ENCODE measurements around the gene TAF4B.

Gene TAF4B

GRCh38 chr18:26304511-26304910 is 78.3 kb downstream of the TAF4B start:
- Histone ChIP-seq H3K9me3 (ENCODE audit: control insufficient read depth, insufficient read depth, low read length) (no peaks in the 10 kb centered on the region), H3K4me1 (ENCODE audit: control insufficient read depth, insufficient read depth, low read length) (no peaks in the 10 kb centered on the region), H3K27ac (ENCODE audit: low read depth, low read length) (peak overlapping the region; percentile 7), H3K4me3 (ENCODE audit: low read depth, low read length) (no peak overlapping the region), H3K36me3 (ENCODE audit: control insufficient read depth, insufficient read depth, low read length) (no peaks in the 10 kb centered on the region), H3K9ac (ENCODE audit: low read depth, low read length) (no peak overlapping the region), H3K27me3 (ENCODE audit: control insufficient read depth, insufficient read depth, low read length) (no peaks in the 10 kb centered on the region)

- Histone ChIP-seq H3K9me3 (ENCODE audit: control insufficient read depth, insufficient read depth, low read length) (no peaks in the 10 kb centered on the region), H3K27ac (ENCODE audit: low read depth, low read length) (no peak overlapping the region), H3K4me3 (ENCODE audit: low read depth, low read length) (no peak overlapping the region), H3K9ac (ENCODE audit: low read depth, low read length) (no peak overlapping the region), H3K27me3 (ENCODE audit: control insufficient read depth, insufficient read depth, low read length) (no peaks in the 10 kb centered on the region), H3K4me1 (ENCODE audit: control insufficient read depth, insufficient read depth, low read length) (peaks cover 6% of the 10 kb centered on the region; the same call in 1 of the 2 replicates), H3K36me3 (ENCODE audit: control insufficient read depth, insufficient read depth, low read length) (no peaks in the 10 kb centered on the region)
Measured at GRCh38 chr18:26307161-26307773, 81.0 kb downstream of the TAF4B start.

- H3K9ac ChIP-seq (ENCODE audit: low read depth, low read length) = no peak overlapping the region
- H3K4me3 ChIP-seq (ENCODE audit: low read depth, low read length) = no peak overlapping the region
- H3K36me3 ChIP-seq (ENCODE audit: control insufficient read depth, insufficient read depth, low read length) = no peaks in the 10 kb centered on the region
- no peak overlapping the region for H3K27ac ChIP-seq (ENCODE audit: low read depth, low read length)
- no peaks in the 10 kb centered on the region for H3K9me3 ChIP-seq (ENCODE audit: control insufficient read depth, insufficient read depth, low read length)
- H3K27me3 ChIP-seq (ENCODE audit: control insufficient read depth, insufficient read depth, low read length) = no peaks in the 10 kb centered on the region
- H3K4me1 ChIP-seq (ENCODE audit: control insufficient read depth, insufficient read depth, low read length) = peaks cover 6% of the 10 kb centered on the region; the same call in 1 of the 2 replicates
Measured at GRCh38 chr18:26309281-26309680, 83.0 kb downstream of the TAF4B start.

- Histone ChIP-seq H3K4me3 (ENCODE audit: low read depth, low read length) (no peak overlapping the region), H3K27ac (ENCODE audit: low read depth, low read length) (no peak overlapping the region), H3K9me3 (ENCODE audit: control insufficient read depth, insufficient read depth, low read length) (no peaks in the 10 kb centered on the region), H3K9ac (ENCODE audit: low read depth, low read length) (no peak overlapping the region), H3K4me1 (ENCODE audit: control insufficient read depth, insufficient read depth, low read length) (peaks cover 6% of the 10 kb centered on the region; the same call in 1 of the 2 replicates), H3K27me3 (ENCODE audit: control insufficient read depth, insufficient read depth, low read length) (no peaks in the 10 kb centered on the region), H3K36me3 (ENCODE audit: control insufficient read depth, insufficient read depth, low read length) (no peaks in the 10 kb centered on the region)
Measured at GRCh38 chr18:26312199-26312598, 86.0 kb downstream of the TAF4B start.

GRCh38 chr18:26317398-26317797 is 91.2 kb downstream of the TAF4B start:
- Histone ChIP-seq H3K9me3 (ENCODE audit: control insufficient read depth, insufficient read depth, low read length) (no peaks in the 10 kb centered on the region), H3K27me3 (ENCODE audit: control insufficient read depth, insufficient read depth, low read length) (no peaks in the 10 kb centered on the region), H3K4me3 (ENCODE audit: low read depth, low read length) (no peak overlapping the region), H3K27ac (ENCODE audit: low read depth, low read length) (no peak overlapping the region), H3K9ac (ENCODE audit: low read depth, low read length) (no peak overlapping the region), H3K36me3 (ENCODE audit: control insufficient read depth, insufficient read depth, low read length) (peaks cover 16% of the 10 kb centered on the region), H3K4me1 (ENCODE audit: control insufficient read depth, insufficient read depth, low read length) (no peaks in the 10 kb centered on the region)

- Histone ChIP-seq H3K36me3 (ENCODE audit: control insufficient read depth, insufficient read depth, low read length) (peaks cover 20% of the 10 kb centered on the region), H3K27me3 (ENCODE audit: control insufficient read depth, insufficient read depth, low read length) (no peaks in the 10 kb centered on the region), H3K9ac (ENCODE audit: low read depth, low read length) (no peak overlapping the region), H3K27ac (ENCODE audit: low read depth, low read length) (no peak overlapping the region), H3K4me3 (ENCODE audit: low read depth, low read length) (no peak overlapping the region), H3K9me3 (ENCODE audit: control insufficient read depth, insufficient read depth, low read length) (no peaks in the 10 kb centered on the region), H3K4me1 (ENCODE audit: control insufficient read depth, insufficient read depth, low read length) (no peaks in the 10 kb centered on the region)
Measured at GRCh38 chr18:26320686-26321085, 94.4 kb downstream of the TAF4B start.

- H3K36me3 ChIP-seq (ENCODE audit: control insufficient read depth, insufficient read depth, low read length) = peaks cover 25% of the 10 kb centered on the region
Measured at GRCh38 chr18:26322890-26323653, 96.8 kb downstream of the TAF4B start.

GRCh38 chr18:26325771-26326170 is 99.5 kb downstream of the TAF4B start:
- peaks cover 35% of the 10 kb centered on the region for H3K36me3 ChIP-seq (ENCODE audit: control insufficient read depth, insufficient read depth, low read length)
- H3K4me3 ChIP-seq (ENCODE audit: low read depth, low read length) = no peak overlapping the region
- no peaks in the 10 kb centered on the region for H3K9me3 ChIP-seq (ENCODE audit: control insufficient read depth, insufficient read depth, low read length)
- H3K9ac ChIP-seq (ENCODE audit: low read depth, low read length) = no peak overlapping the region
- H3K4me1 ChIP-seq (ENCODE audit: control insufficient read depth, insufficient read depth, low read length) = no peaks in the 10 kb centered on the region
- no peak overlapping the region for H3K27ac ChIP-seq (ENCODE audit: low read depth, low read length)
- H3K27me3 ChIP-seq (ENCODE audit: control insufficient read depth, insufficient read depth, low read length) = no peaks in the 10 kb centered on the region

More at GRCh38 chr18:26322890-26323653, 96.8 kb downstream of the TAF4B start:
- H3K9me3 ChIP-seq (ENCODE audit: control insufficient read depth, insufficient read depth, low read length) = no peaks in the 10 kb centered on the region
- no peak overlapping the region for H3K27ac ChIP-seq (ENCODE audit: low read depth, low read length)
- no peaks in the 10 kb centered on the region for H3K27me3 ChIP-seq (ENCODE audit: control insufficient read depth, insufficient read depth, low read length)
- no peak overlapping the region for H3K9ac ChIP-seq (ENCODE audit: low read depth, low read length)
- no peaks in the 10 kb centered on the region for H3K4me1 ChIP-seq (ENCODE audit: control insufficient read depth, insufficient read depth, low read length)
- H3K4me3 ChIP-seq (ENCODE audit: low read depth, low read length) = no peak overlapping the region

GRCh38 chr18:26327062-26327461 is 100.8 kb downstream of the TAF4B start:
- Histone ChIP-seq H3K9me3 (ENCODE audit: control insufficient read depth, insufficient read depth, low read length) (no peaks in the 10 kb centered on the region), H3K27ac (ENCODE audit: low read depth, low read length) (no peak overlapping the region), H3K4me1 (ENCODE audit: control insufficient read depth, insufficient read depth, low read length) (no peaks in the 10 kb centered on the region), H3K27me3 (ENCODE audit: control insufficient read depth, insufficient read depth, low read length) (no peaks in the 10 kb centered on the region), H3K4me3 (ENCODE audit: low read depth, low read length) (no peak overlapping the region), H3K36me3 (ENCODE audit: control insufficient read depth, insufficient read depth, low read length) (peaks cover 24% of the 10 kb centered on the region), H3K9ac (ENCODE audit: low read depth, low read length) (no peak overlapping the region)

- no peaks in the 10 kb centered on the region for H3K4me1 ChIP-seq (ENCODE audit: control insufficient read depth, insufficient read depth, low read length)
- no peak overlapping the region for H3K9ac ChIP-seq (ENCODE audit: low read depth, low read length)
- no peak overlapping the region for H3K27ac ChIP-seq (ENCODE audit: low read depth, low read length)
- no peaks in the 10 kb centered on the region for H3K9me3 ChIP-seq (ENCODE audit: control insufficient read depth, insufficient read depth, low read length)
- peaks cover 15% of the 10 kb centered on the region for H3K36me3 ChIP-seq (ENCODE audit: control insufficient read depth, insufficient read depth, low read length)
- no peak overlapping the region for H3K4me3 ChIP-seq (ENCODE audit: low read depth, low read length)
- no peaks in the 10 kb centered on the region for H3K27me3 ChIP-seq (ENCODE audit: control insufficient read depth, insufficient read depth, low read length)
Measured at GRCh38 chr18:26332991-26333390, 106.7 kb downstream of the TAF4B start.

- Histone ChIP-seq H3K27me3 (ENCODE audit: control insufficient read depth, insufficient read depth, low read length) (no peaks in the 10 kb centered on the region), H3K4me3 (ENCODE audit: low read depth, low read length) (no peak overlapping the region), H3K27ac (ENCODE audit: low read depth, low read length) (peak overlapping the region; percentile 32), H3K9ac (ENCODE audit: low read depth, low read length) (no peak overlapping the region), H3K36me3 (ENCODE audit: control insufficient read depth, insufficient read depth, low read length) (peaks cover 8% of the 10 kb centered on the region), H3K9me3 (ENCODE audit: control insufficient read depth, insufficient read depth, low read length) (no peaks in the 10 kb centered on the region), H3K4me1 (ENCODE audit: control insufficient read depth, insufficient read depth, low read length) (no peaks in the 10 kb centered on the region)
Measured at GRCh38 chr18:26335156-26335555, 108.9 kb downstream of the TAF4B start.

Measured in HUES48 (cell line).